H1 (cell line): ENCODE data around the gene AFG1L. TPM values are rescaled to one million over a fixed set of nuclear protein-coding genes. Genes with fewer than 3 reads are reported as not detected.

Source experiments
- CTCF ChIA-PET: fragments of 300-600 bp; sonication (Branson Sonifier 250); formaldehyde crosslinking; loops from one replicate; lab custom pipeline; 2021; ENCODE audit not compliant: partially characterized antibody; lab: Charles Lee
- POLR2A ChIA-PET: fragments of 300-600 bp; sonication (Branson Sonifier 250); formaldehyde crosslinking; loops from one replicate; lab custom pipeline; 2021; ENCODE audit warnings: inconsistent platforms; ENCODE audit not compliant: partially characterized antibody; lab: Charles Lee
- DNase-seq, 2 experiments: peaks; one replicate each; pipeline versions ENCODE4 v3.0.0 to v3.0.0-alpha.2; 2010 to 2022; ENCODE audit warnings: low spot score in 2 of 2, low read depth in 1 of 2, mixed read lengths in 1 of 2
- FAIRE-seq: peaks from 2 replicates; lab custom pipeline; 2011; peaks lifted over from hg19 to GRCh38; lab: Jason Lieb, UNC
- H2AFZ ChIP-seq: 2 replicates; pipeline ENCODE4 v1.8.1; 2012; ENCODE audit warnings: low read length, inconsistent platforms
- H2AK5ac ChIP-seq: 2 replicates; pipeline ENCODE4 v1.6.1; 2013; ENCODE audit warnings: low read depth, low read length
- H2BK120ac ChIP-seq: replicated peaks from 2 replicates; pipeline ENCODE3; 2013; ENCODE audit warnings: low read depth, low read length, inconsistent platforms
- H2BK12ac ChIP-seq: 2 replicates; pipeline ENCODE4 v1.6.1; 2013; ENCODE audit warnings: low read depth, low read length
- H2BK15ac ChIP-seq: 2 replicates; pipeline ENCODE4 v1.6.1; 2013; ENCODE audit warnings: low read length
- H2BK20ac ChIP-seq: 2 replicates; pipeline ENCODE4 v1.6.1; 2013; ENCODE audit warnings: low read length
- H2BK5ac ChIP-seq: 2 replicates; pipeline ENCODE4 v1.6.1; 2013; ENCODE audit warnings: low read depth, low read length
- H3K14ac ChIP-seq: 2 replicates; pipeline ENCODE4 v1.6.1; 2013; ENCODE audit warnings: inconsistent platforms; ENCODE audit not compliant: insufficient read length
- H3K18ac ChIP-seq: 2 replicates; pipeline ENCODE4 v1.6.1; 2013; ENCODE audit warnings: low read length; ENCODE audit errors: extremely low read depth
- H3K23ac ChIP-seq: 2 replicates; pipeline ENCODE4 v1.6.1; 2013; ENCODE audit warnings: inconsistent platforms; ENCODE audit not compliant: insufficient read length
- H3K23me2 ChIP-seq: 2 replicates; pipeline ENCODE4 v1.6.1; 2013; ENCODE audit warnings: low read depth, low read length
- H3K27ac ChIP-seq: 2 replicates; pipeline ENCODE4 v1.6.1; 2011; ENCODE audit warnings: low read depth, low read length, inconsistent platforms
- H3K27me3 ChIP-seq, 4 experiments: replicated peaks in 1 of 4; 1 replicate in 1 of 4; 2 replicates in 3 of 4; pipeline versions ENCODE4 v1.6.1 to v1.8.1; 2011 to 2013; ENCODE audit warnings: low read length in 3 of 4, mild to moderate bottlenecking in 3 of 4, inconsistent platforms in 2 of 4, mixed read lengths in 2 of 4, moderate library complexity in 1 of 4; ENCODE audit not compliant: control insufficient read depth in 3 of 4, insufficient read depth in 3 of 4; ENCODE audit errors: extremely low read depth in 1 of 4
- H3K36me3 ChIP-seq, 4 experiments: 2 replicates each; pipeline versions ENCODE4 v1.6.1 to v1.8.1; 2011 to 2013; ENCODE audit warnings: mild to moderate bottlenecking in 4 of 4, low read length in 3 of 4, moderate library complexity in 2 of 4, control low read depth in 1 of 4, inconsistent platforms in 1 of 4; ENCODE audit not compliant: insufficient read depth in 4 of 4, control insufficient read depth in 2 of 4
- H3K4ac ChIP-seq: replicated peaks from 2 replicates; pipeline ENCODE3; 2013; ENCODE audit warnings: low read length, low read depth, mixed read lengths, inconsistent platforms; ENCODE audit not compliant: insufficient read length
- H3K4me1 ChIP-seq, 4 experiments: replicated peaks in 1 of 4; 1 replicate in 1 of 4; 2 replicates in 3 of 4; pipeline versions ENCODE4 v1.6.1 to v1.8.1; 2011 to 2013; ENCODE audit warnings: low read length in 3 of 4, inconsistent platforms in 2 of 4, mixed read lengths in 1 of 4; ENCODE audit not compliant: insufficient read depth in 4 of 4, control insufficient read depth in 3 of 4
- H3K4me2 ChIP-seq, 2 experiments: 2 replicates each; pipeline versions ENCODE4 v1.6.1 to v1.8.1; 2011 to 2013; ENCODE audit warnings: low read depth in 2 of 2, low read length in 2 of 2, control low read depth in 1 of 2, inconsistent platforms in 1 of 2, mild to moderate bottlenecking in 1 of 2; ENCODE audit not compliant: insufficient read depth in 1 of 2
- H3K4me3 ChIP-seq, 4 experiments: fragments of 200-600, 300-600 bp in 1 of 4; sonication (generic), shearing (Covaris generic), sonication (Bioruptor Twin) in 1 of 4; 2 replicates each; pipeline versions ENCODE4 v1.5.1 to v1.8.1; 2011 to 2016; ENCODE audit warnings: low read length in 4 of 4, low read depth in 3 of 4, control low read depth in 2 of 4, inconsistent platforms in 2 of 4, mild to moderate bottlenecking in 2 of 4, mixed read lengths in 1 of 4, moderate library complexity in 1 of 4; ENCODE audit not compliant: insufficient read depth in 2 of 4; ENCODE audit errors: extremely low read depth in 1 of 4
- H3K56ac ChIP-seq: replicated peaks from 2 replicates; pipeline ENCODE3; 2013; ENCODE audit warnings: low read depth, mild to moderate bottlenecking, mixed read lengths, low read length, inconsistent platforms; ENCODE audit not compliant: insufficient read length
- H3K79me1 ChIP-seq: 2 replicates; pipeline ENCODE4 v1.6.1; 2013; ENCODE audit warnings: low read depth, low read length, control low read depth
- H3K79me2 ChIP-seq, 2 experiments: 2 replicates each; pipeline versions ENCODE4 v1.6.1 to v1.8.1; 2012 to 2013; ENCODE audit warnings: low read length in 2 of 2, mild to moderate bottlenecking in 2 of 2, inconsistent platforms in 1 of 2; ENCODE audit not compliant: insufficient read depth in 2 of 2, control insufficient read depth in 1 of 2
- H3K9ac ChIP-seq, 4 experiments: replicated peaks in 1 of 4; 1 replicate in 1 of 4; 2 replicates in 3 of 4; pipeline versions ENCODE4 v1.6.1 to v1.8.1; 2011 to 2013; ENCODE audit warnings: low read depth in 3 of 4, low read length in 3 of 4, control low read depth in 2 of 4, mild to moderate bottlenecking in 2 of 4, moderate library complexity in 2 of 4, inconsistent platforms in 1 of 4; ENCODE audit errors: extremely low read depth in 1 of 4
- H3K9me3 ChIP-seq, 2 experiments: 2 replicates each; pipeline versions ENCODE4 v1.6.1 to v1.8.1; 2012 to 2013; ENCODE audit warnings: mild to moderate bottlenecking in 2 of 2, moderate library complexity in 2 of 2, control low read depth in 1 of 2, inconsistent platforms in 1 of 2, low read depth in 1 of 2, low read length in 1 of 2, mixed read lengths in 1 of 2; ENCODE audit not compliant: insufficient read depth in 2 of 2
- H4K20me1 ChIP-seq, 2 experiments: replicated peaks in 1 of 2; 2 replicates each; pipeline versions ENCODE3 to v1.8.1; 2011 to 2013; ENCODE audit warnings: inconsistent platforms in 2 of 2, low read length in 2 of 2, mild to moderate bottlenecking in 1 of 2; ENCODE audit not compliant: insufficient read depth in 2 of 2, control insufficient read depth in 1 of 2
- H4K5ac ChIP-seq: 2 replicates; pipeline ENCODE4 v1.6.1; 2013; ENCODE audit warnings: low read length, low read depth, mixed read lengths, inconsistent platforms; ENCODE audit not compliant: insufficient read length
- H4K8ac ChIP-seq: 2 replicates; pipeline ENCODE4 v1.8.0; 2013; ENCODE audit warnings: mild to moderate bottlenecking, moderate library complexity, low read length, inconsistent platforms; ENCODE audit not compliant: insufficient read depth; ENCODE audit errors: extremely low read depth
- H4K91ac ChIP-seq: replicated peaks from 2 replicates; pipeline ENCODE3; 2013; ENCODE audit warnings: low read length, mixed read lengths, inconsistent platforms; ENCODE audit not compliant: insufficient read length
- CBX8 ChIP-seq: fragments of 300-800, 300-1000 bp; sonication (generic); IDR thresholded peaks from 2 replicates; pipeline ENCODE4 v1.7.1; 2016; ENCODE audit warnings: low read depth, low read length, borderline replicate concordance
- EZH2 ChIP-seq: fragments of 200-600 bp; sonication (generic); IDR thresholded peaks from 2 replicates; pipeline ENCODE4 v1.7.1; 2012; ENCODE audit warnings: low read depth, mild to moderate bottlenecking, moderate library complexity, low read length, inconsistent platforms; ENCODE audit not compliant: severe bottlenecking
- RXRA ChIP-seq: IDR thresholded peaks from 2 replicates; pipeline ENCODE4 v1.6.1; 2011; ENCODE audit warnings: low read depth, mild to moderate bottlenecking, low read length, moderate library complexity; ENCODE audit not compliant: insufficient read depth
- WGBS, 2 experiments: shearing (Covaris generic) in 1 of 2; methylation state at CpG; one replicate each; pipeline versions ENCODE4 v1.1.6 to v1.1.7; 2013 to 2015; ENCODE audit warnings: low lambda C conversion rate in 2 of 2, mixed read lengths in 2 of 2, inconsistent platforms in 1 of 2, low coverage in 1 of 2, missing lambda C conversion rate in 1 of 2; ENCODE audit not compliant: insufficient replicate concordance in 2 of 2, insufficient coverage in 1 of 2, insufficient read length in 1 of 2; ENCODE audit errors: extremely low coverage in 1 of 2, missing lambda C conversion rate in 1 of 2; 5-methylcytosine and 5-hydroxymethylcytosine counted together
- polyA plus RNA-seq, 7 experiments: library from polyadenylated mRNA; depleted of rRNA in 3 of 7; stranded (reverse) in 5 of 7; unstranded in 2 of 7; fragments of >200 nt in 5 of 7; fragments of 200-250 nt in 2 of 7; gene quantifications; 1 replicate in 5 of 7; 2 replicates in 1 of 7; 4 replicates in 1 of 7; pipeline versions ENCODE4 v1.2.1 to v1.2.3, GENCODE V29; 2011 to 2013; ENCODE audit warnings: missing spikeins in 2 of 7, mixed read lengths in 2 of 7
- total RNA-seq: library from RNA; stranded (reverse); fragmentation: NEBNext Ultra II Directional; extraction: Animal tissue kit (Norgen Biotek cat#: 25700); gene quantifications from 2 replicates; pipeline ENCODE4 v1.2.1, GENCODE V29; 2021

AFG1L gene
- total and polyA plus RNA-seq, 2 of the 8 experiments (the other 6 are each of a cell fraction or from before 2014, with no cell fraction given) = 0.98 to 5.7 TPM

DNA sequence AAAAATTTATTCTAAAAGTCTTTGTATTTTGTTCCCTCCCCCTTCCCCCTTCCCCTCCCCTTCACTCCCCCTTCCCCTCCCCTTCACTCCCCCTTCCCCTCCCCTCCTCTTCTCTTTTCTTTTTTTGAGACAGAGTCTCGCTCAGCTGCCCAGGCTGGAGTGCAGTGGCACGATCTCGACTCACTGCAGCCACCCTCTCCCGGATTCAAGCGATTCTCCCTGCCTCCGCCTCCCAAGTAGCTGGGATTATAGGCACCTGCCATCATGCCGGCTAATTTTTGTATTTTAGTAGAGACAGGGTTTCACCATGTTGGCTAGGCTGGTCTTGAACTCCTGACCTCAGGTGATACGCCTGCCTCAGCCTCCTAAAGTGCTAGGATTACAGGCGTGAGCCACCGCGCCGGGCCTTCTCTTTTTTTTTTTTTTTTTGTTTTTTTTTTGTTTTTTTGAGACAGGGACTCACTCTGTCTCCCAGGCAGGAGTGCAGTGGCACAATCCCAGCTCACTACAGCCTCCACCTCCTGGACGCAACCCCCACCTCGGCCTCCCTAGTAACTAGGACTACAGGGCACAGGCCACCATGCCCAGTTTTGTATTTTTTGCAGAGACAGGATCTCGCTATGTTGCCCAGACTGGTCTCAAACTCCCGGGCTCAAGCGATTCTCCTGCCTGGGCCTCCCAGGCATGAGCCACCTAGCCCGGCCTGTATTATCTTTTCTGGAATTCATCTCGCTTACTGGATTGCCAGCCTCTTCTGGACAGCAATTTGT lies 1.1 kb upstream of the AFG1L start:
- no peak overlapping the region for H2AK5ac ChIP-seq
- peaks cover 0 to 5% of the 10 kb centered on the region in 2 experiments; a peak in 1 of 4 replicates for H3K79me2 ChIP-seq
- 0 out of 7 replicates have a peak, but pooled peaks cover 0 to 2% (median 0%) of the 10 kb centered on the region in 4 experiments for H3K4me1 ChIP-seq
- no peak overlapping the region for H2BK120ac ChIP-seq
- no peak overlapping the region for H3K23ac ChIP-seq
- no peak overlapping the region for H2BK15ac ChIP-seq
- H2BK20ac ChIP-seq = no peak overlapping the region
- H3K36me3 ChIP-seq = no peaks in the 10 kb centered on the region
- H2BK5ac ChIP-seq = no peak overlapping the region; the same call in 1 of the 2 replicates
- H2BK12ac ChIP-seq = 0 out of 2 replicates have a peak overlapping the region, but pooled peaks have one; percentile 60
- H3K56ac ChIP-seq = no peak overlapping the region
- peak in 1 of 2 experiments; percentile 48 for DNase-seq
- H3K4me3 ChIP-seq = peak overlapping the region; percentile 74 to 94 (median 84); a peak in 5 of 8 replicates
- no peak overlapping the region for H3K14ac ChIP-seq
- no peak overlapping the region for H3K18ac ChIP-seq
- H4K5ac ChIP-seq = no peak overlapping the region
- no peak for FAIRE-seq
- H3K79me1 ChIP-seq = no peaks in the 10 kb centered on the region
- no peak overlapping the region for H3K4ac ChIP-seq
- H4K91ac ChIP-seq = no peak overlapping the region
- H3K23me2 ChIP-seq = no peaks in the 10 kb centered on the region
- H2AFZ ChIP-seq = peak overlapping the region; percentile 90
- peak overlapping the region; percentile 63 to 87; a peak in 3 of 4 replicates for H3K4me2 ChIP-seq
- 94% methylated on average over 16 of the region's 19 CpGs; no CpG with 5 or more reads in 1 of the 2 experiments for WGBS, 2 experiments
- no peak overlapping the region for H4K8ac ChIP-seq
- no peaks in the 10 kb centered on the region for H3K9me3 ChIP-seq
- no peaks in the 10 kb centered on the region for H3K27me3 ChIP-seq
- H3K9ac ChIP-seq = no peak overlapping the region
- no peak overlapping the region for H3K27ac ChIP-seq
- POLR2A ChIA-PET = no interaction called here
- CTCF ChIA-PET = interaction anchor here (0.6 to 1.2 kb wide), 3 partner anchors 11 to 118 kb away, joined by 3 to 4 read pairs (median 3); no protein-coding TSS in a partner anchor
- H4K20me1 ChIP-seq = no peaks in the 10 kb centered on the region
- TF ChIP-seq RXRA (no peak), CBX8 (no peak), EZH2 (no peak)
